GM21576 (cell line): Measurements from ENCODE around the gene CIT.
A peak's percentile ranks its signal among the peaks of the same experiment; 100 is the strongest.
"Not testable (repeated sequence)": the region's sequence is repeated elsewhere in the genome, so short reads cannot be mapped to it uniquely, and the experiment has no call there.

Experiments
- ATAC-seq: cut with Tn5 transposase; IDR thresholded peaks from one replicate; pipeline ENCODE4 v1.9.1; 2021; ENCODE audit warnings: mild to moderate bottlenecking, moderate library complexity; ENCODE audit not compliant: unreplicated experiment

Gene CIT

GRCh38 chr12:119660076-119660475, 217.0 kb downstream of the CIT start:
- no peak for ATAC-seq

GRCh38 chr12:119659289-119659897, 217.7 kb downstream of the CIT start:
- ATAC-seq = peak; percentile 49

- ATAC-seq = not testable (repeated sequence)
Observed at GRCh38 chr12:119658166-119658565, 219.0 kb downstream of the CIT start.

- ATAC-seq = not testable (repeated sequence)
Observed at GRCh38 chr12:119657001-119657400, 220.1 kb downstream of the CIT start.

- no peak for ATAC-seq
Observed at GRCh38 chr12:119652665-119653064, 224.5 kb downstream of the CIT start.

- no peak for ATAC-seq
Observed at GRCh38 chr12:119649202-119649808, 227.8 kb downstream of the CIT start.

- ATAC-seq = no peak
Observed at GRCh38 chr12:119645535-119646059, 231.5 kb downstream of the CIT start.

- no peak for ATAC-seq
Observed at GRCh38 chr12:119644930-119645329, 232.2 kb downstream of the CIT start.

GRCh38 chr12:119642986-119643385, 234.1 kb downstream of the CIT start:
- ATAC-seq = no peak
